Fibroblast of peridontal ligament (primary cell): ENCODE data around the gene NCAM2.

ENCODE experiments used
- DNase-seq: peaks from one replicate; pipeline ENCODE4 v3.0.0-alpha.2; 2010; ENCODE audit errors: extremely low read depth

The NCAM2 gene

GRCh38 chr21:21028275-21028820 is 30.1 kb downstream of the NCAM2 start:
- no peak for DNase-seq

DNA sequence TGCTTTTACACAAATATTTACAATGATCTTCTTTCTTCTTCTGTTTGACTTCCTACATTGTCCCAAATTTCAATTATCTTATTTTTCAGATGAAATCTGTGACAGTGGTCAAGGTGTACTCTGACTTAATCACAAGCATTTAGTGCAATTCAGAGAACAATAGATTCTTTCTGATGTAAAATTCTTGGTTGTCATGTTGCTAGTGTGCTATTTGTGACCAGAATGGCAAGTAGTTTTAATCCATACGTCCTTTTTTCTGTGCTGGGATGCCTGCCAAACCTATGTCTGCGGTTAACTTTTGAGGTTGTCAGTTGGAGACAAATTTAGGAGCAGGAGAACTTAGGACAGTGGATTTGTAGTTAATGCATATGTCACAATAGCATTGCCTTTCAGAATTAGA is 31.0 kb downstream of the NCAM2 start:
- DNase-seq: no peak

DNA sequence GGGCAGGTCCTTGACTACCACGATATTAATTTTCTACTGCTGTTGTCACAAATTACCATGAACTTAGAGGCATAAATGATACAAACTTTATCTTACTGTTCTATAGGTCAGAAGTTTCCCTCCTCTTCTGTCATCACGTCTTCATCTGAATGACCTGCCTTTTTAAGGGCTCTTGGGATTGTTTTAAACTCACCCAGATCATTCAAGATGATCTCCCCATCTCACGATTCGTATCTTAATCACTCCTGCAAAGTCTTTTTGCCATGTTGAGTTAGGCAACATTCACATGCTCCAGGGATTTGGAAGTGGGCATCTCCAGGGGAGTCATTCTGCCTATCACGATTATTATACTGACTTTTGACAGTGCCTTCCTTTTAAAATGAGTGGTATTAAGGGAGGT is 32.1 kb downstream of the NCAM2 start:
- DNase-seq: no peak

DNA sequence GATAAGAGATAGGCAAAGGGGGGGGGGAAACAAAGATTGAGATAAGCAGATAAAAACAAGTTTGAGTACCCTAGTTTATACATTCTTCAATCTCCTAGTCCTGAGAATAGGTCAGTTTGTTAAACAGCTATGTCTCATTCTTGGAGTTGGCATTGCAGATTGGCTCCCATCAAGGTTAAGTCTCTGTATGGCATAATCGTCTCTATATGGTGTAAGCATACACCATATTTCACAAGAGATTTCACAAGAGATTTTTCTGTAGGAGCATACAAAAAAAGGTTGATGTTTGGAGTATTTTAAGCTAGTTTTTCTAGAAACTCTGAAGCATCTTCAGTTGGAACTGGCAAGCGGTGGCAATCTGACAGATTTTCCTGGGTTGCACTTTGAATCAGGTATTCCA is 35.8 kb downstream of the NCAM2 start:
- DNase-seq: no peak

- no peak for DNase-seq
These were observed 41.5 kb downstream of the NCAM2 start for GRCh38 chr21:21039624-21040170.

GRCh38 chr21:21045518-21045917 is 47.3 kb downstream of the NCAM2 start:
- DNase-seq: peak; percentile 2

GRCh38 chr21:21046063-21046462 is 47.9 kb downstream of the NCAM2 start:
- no peak for DNase-seq

- no peak for DNase-seq
These were observed 53.2 kb downstream of the NCAM2 start for GRCh38 chr21:21051109-21052055.

DNA sequence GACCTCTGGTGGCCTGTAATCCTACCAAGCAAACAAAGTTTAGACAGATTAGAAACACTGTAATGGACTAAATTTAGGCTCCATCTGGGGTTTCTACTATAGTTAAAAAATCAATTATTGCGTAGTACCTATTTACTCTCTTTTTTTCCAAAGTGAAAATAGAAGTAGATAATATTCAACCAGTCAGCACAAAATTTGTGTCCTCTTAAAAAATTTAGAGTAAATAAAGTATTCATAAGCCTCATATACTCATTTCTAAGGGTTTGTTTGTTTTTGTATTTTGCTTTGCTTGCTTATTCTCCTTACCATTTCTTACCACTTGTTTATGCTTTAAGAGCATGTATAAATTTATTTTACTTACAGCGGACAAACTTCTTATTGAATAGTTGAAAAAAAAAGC is 54.5 kb downstream of the NCAM2 start:
- DNase-seq: no peak

DNA sequence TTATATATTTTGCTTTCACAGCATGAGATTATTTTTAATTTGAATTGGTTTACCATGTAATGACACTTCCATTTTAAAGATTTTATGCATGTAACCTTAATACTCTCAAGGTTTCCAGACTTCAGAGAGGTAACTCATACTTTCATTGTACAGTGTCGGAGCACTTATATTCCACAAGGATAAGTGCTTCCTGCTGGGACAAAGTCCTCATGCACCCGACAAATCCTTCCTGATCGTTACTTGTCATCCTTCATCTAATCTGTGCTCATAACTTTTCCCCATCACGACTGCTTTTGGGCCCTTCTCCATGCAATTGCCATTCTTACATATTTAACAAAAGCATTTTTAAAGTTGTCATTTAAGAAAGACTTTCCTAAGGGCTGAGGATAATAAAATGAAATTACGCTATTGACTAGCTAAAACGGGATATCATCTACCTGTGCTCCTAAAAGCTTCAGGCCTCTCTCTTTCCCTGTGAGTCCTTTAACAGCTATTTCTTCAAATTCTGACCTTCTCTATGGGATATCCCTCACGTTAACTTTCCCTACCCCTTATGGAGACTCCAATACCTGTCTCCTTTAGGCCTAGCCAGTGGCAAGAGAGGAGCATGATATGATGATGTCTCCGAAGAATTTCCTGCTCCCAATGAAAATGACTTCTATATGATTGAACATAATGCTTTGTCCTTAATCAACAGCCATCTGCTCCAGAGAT is 59.3 kb downstream of the NCAM2 start:
- DNase-seq: no peak

- no peak for DNase-seq
These were observed 65.6 kb downstream of the NCAM2 start for GRCh38 chr21:21063828-21064227.

- DNase-seq: no peak
These were observed 66.1 kb downstream of the NCAM2 start for GRCh38 chr21:21064353-21064752.

GRCh38 chr21:21067375-21067774 is 69.2 kb downstream of the NCAM2 start:
- no peak for DNase-seq

GRCh38 chr21:21074305-21074704 is 76.1 kb downstream of the NCAM2 start:
- DNase-seq: no peak

GRCh38 chr21:21076051-21076450 is 77.8 kb downstream of the NCAM2 start:
- no peak for DNase-seq

- DNase-seq: no peak
These were observed 78.3 kb downstream of the NCAM2 start for GRCh38 chr21:21076491-21076890.

DNA sequence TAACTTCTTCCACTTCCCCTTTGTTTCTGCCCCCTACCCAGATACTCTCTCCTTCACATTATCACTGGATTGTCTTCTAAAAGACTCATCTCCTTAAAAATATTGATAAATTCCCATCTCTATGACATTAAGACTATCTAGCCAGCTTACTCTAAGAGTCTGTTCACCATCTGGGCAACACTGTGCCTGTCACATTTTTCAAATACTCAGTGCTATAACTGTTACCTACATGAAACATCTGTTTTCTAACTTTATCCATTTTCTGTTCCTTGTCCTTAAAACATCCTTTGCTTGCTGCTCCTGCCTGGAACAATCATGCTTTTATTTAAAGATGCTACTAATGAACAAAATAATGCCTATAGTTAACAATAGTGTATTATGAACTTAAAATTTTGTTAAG is 81.4 kb downstream of the NCAM2 start:
- no peak for DNase-seq

- DNase-seq: peak; percentile 6
These were observed 86.0 kb downstream of the NCAM2 start for GRCh38 chr21:21084179-21084578.

DNA sequence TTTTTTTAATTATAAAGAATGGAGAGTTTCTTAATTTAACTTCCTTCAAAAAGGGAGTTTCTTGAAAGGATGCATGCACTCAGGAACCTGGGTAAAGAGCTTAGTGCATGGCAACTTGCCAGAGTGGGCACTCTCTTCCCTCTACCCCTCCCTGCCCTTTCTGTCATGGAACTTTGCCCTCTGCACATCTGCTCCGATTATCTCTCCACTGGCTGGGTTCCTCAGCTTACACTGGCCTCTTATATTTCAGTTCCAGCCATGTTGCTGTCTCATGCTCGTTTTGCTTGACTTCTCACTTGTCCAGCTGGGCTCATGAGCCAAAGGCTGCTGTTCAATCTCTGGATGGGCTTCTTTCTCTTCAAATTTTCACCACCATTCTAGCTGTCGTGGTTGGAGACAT is 87.0 kb downstream of the NCAM2 start:
- no peak for DNase-seq

DNA sequence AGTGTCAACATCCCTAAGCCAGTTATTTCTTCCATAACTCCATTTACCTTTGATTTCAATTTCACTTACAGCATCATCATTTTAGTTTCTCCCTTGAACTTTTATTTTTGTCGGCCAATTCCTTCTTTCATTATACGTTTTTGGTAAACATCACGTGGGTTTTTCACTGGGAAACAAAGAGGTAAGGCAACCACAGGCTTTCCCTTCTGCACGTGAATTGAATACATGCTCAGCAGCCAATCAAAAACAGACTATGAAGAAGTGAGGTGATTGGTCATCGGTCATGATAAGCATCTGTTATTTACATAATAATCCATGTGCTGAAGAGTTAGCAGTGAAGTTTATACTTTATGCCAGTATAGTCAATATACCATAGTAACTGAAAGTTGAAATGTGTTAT is 98.7 kb downstream of the NCAM2 start:
- no peak for DNase-seq

GRCh38 chr21:21097466-21097865 is 99.3 kb downstream of the NCAM2 start:
- no peak for DNase-seq

DNA sequence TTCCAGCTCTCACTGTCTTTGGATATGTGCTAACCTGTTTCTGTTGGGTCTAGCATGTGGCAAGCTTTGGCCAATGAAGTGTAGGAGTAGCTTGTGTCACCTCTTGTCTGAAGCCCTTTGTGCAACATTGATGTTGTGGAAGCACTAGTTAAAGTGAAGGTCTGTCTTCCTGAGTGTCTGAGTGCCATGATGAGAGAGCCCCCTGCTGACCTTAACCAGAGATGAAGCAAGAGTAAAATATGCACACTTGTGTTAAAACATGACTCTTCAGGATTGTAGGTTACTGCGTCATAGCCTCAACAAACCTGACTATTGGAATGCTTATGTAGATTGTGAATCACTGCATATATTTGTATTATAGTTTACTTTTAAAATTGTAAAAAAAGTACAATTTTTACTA is 103.7 kb downstream of the NCAM2 start:
- peak; percentile 31 for DNase-seq

DNA sequence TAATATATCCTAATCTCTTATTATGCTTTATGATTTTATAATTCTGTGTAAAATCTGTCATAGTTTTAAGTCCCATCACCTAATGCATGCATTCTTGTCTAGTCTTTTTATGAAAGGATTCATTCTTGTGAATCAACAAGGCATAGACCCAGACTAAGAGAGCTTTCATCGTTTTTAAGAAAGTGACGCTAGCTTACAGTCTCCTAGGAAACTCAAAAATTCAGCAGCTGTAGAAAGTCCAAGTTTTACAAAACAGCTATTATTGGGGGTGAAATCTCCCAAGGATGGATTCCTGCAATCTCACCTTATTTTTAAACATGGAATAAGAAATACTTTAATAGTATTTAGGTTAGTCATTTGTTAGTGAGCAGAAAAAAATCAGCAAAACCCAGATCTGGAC is 104.7 kb downstream of the NCAM2 start:
- DNase-seq: no peak
